G401.6 (cell line): ENCODE measurements around the gene CHRM1.
"Not testable (repeated sequence)": the region's sequence is repeated elsewhere in the genome, so short reads cannot be mapped to it uniquely, and the experiment has no call there.

Source experiments
- FAIRE-seq: peaks from 2 replicates; lab custom pipeline; 2012; peaks lifted over from hg19 to GRCh38; lab: Jason Lieb, UNC

CHRM1 gene

DNA sequence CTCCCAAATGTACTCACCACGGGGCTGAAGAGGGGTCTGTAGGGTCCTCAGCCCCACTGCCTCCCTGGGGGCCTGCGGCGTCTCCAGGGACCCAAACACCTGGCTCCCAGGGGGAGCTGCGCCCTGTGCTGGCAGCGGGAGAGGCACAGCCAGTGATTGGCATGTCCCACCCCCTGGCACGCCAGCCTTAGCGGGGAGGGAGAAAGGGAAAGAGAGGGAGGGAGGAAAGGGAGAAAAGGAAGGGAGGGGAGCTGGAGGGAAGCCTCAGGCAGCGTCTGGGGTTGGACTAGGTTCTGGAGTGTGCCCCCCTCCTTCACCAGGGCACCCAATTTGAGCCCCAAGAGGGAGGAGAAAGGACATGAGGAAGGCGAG is at the start of gene CHRM1:
Gene CHRM1, minus strand, starts transcription at position 163 of the 372 bp plus-strand sequence. CDS start 10,263 bp downstream, outside the sequence.
- no peak for FAIRE-seq

GRCh38 chr11:62965574-62965973 is 44.4 kb upstream of the CHRM1 start:
- FAIRE-seq, result no peak

DNA sequence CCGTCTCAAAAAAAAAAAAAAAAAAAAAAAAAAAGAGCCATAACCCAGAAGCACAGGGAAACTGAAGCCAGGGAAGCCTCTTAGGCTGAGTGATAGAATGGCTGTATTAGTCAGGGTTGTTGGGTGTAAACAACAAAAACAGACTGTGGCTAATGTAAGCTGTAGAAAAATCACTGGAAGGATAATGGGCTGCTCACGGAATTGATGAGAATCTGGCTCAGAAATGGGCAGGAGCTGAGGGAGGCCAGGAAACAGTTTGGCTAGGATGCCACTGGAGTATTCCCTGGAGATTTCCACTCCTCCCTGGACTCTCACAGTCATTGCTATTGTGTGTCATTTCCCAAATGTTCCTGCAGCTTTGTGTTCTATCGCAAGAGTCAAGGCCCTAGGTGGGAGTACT is 41.2 kb upstream of the CHRM1 start:
- FAIRE-seq, result no peak

DNA sequence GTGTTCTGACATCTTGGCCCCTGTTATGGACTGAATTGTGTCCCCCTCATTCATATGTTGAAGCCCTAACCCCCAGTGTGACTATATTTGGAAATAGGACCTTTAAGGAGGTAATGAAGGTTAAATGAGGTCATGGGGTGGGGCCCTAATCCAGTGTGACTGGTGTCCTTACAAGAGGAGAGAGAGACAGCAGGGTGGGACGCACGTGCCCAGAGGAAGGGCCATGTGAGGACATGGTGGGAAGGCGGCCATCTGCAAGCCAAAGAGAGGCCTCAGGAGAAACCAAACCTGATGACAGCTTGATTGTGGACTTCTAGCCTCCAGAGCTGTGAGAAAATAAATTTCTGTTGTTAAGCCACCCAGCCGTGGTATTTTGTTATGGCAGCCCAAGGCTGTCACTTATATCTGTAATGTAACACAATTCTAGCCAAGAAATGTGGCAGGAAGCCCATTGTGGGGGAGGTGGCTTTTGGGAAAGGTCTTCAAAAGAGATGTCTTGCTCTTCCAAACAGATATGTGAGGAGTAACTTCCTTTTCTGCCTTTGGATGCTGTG is 39.9 kb upstream of the CHRM1 start:
- FAIRE-seq, result no peak

- FAIRE-seq, result no peak
Observed at GRCh38 chr11:62959422-62959980, 38.3 kb upstream of the CHRM1 start.

DNA sequence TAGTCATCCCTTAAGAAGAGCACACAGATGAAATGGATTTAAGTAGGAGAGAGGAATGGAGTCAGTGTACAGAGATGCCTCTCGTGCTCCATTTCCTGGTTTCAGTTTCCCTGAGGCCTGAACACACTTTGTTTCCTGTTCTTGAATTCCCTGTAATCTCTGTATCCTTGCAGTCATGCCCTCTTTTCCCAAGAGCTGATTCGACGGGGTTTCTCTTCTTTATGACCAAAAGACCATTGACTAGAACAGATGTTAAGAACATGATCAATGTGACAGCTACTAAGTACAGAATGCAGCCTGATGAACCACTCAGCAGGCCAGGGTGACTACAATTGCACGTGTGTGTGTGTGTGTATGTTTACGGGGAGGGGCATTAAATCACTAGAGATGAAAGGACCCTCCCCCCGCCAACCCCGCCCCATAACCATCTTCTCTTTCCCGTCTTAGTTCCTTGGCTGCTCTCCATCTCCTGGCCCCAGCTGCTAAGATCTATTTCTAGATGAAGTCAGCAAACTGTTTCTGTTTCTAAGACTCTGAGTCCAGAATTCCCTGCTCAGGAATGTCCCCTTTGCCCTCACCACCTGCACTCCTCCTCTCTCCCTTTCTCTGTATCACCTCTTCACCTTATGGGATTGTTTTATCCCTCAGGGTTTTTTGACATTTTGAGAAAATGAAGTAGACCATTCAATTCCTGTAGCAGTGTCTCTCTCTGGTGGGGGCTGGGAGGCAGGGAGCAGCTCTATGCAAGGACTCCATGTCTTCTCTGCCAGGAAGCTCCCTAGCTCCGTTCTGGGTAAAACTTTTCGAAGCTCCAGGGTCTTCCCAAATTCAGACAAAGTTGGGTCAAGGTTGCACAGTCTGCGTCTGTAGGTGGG is 37.6 kb upstream of the CHRM1 start:
- FAIRE-seq, result no peak

DNA sequence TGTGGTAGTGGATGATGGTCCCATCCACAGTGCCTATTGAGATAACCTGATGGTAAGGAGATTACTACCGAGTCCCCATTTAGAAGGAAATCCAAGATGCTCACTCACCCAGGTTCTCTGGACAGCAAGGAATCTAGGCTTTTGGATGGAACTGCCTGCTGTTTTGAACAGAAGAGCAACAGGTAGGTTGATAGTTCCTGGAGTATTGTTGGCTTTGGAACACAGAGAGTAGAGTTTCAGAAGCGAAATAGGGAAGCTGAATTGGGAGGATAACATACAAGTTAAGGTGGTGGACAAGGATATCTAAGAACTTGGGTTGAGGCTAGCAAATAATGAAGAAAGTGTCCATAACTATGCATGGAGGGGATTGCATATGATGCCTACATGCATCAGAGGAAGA is 36.0 kb upstream of the CHRM1 start:
- no peak for FAIRE-seq

DNA sequence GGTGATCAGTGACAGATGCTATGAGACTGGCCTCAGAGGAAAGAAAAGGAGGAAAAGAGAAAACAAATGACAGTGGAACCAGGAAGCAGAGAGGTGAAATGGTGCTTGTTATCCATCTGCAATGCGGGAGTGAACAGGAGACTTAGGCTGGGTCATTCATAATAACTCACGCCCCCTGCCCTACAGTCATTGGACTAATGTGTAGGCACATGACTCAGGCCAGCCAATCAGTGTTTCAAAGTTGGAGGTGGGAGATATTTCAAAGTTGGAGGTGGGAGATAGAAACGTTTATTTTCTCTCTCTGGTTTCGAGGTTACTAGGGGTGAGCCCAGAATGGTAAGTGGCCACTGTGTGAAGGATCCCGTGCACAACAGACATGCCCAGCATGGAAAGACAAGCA is 33.3 kb upstream of the CHRM1 start:
- no peak for FAIRE-seq

DNA sequence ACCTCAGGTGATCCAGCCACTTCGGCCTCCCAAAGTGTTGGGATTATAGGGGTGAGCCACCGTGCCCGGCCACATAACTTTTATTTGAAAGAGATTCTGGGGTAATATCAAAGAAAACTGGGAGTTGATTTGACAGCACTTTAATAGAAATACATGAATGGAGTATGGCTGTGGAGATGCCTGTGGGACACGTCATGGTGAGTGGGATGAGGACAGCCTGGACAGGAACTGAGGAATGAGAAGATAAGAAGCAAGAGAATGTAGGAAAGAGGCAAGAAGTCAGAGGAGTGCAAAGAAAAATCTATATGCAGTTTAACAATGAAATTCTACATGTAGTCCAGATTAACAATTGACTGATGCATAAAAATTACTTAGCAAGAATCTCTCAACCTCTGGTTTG is 32.6 kb upstream of the CHRM1 start:
- no peak for FAIRE-seq

DNA sequence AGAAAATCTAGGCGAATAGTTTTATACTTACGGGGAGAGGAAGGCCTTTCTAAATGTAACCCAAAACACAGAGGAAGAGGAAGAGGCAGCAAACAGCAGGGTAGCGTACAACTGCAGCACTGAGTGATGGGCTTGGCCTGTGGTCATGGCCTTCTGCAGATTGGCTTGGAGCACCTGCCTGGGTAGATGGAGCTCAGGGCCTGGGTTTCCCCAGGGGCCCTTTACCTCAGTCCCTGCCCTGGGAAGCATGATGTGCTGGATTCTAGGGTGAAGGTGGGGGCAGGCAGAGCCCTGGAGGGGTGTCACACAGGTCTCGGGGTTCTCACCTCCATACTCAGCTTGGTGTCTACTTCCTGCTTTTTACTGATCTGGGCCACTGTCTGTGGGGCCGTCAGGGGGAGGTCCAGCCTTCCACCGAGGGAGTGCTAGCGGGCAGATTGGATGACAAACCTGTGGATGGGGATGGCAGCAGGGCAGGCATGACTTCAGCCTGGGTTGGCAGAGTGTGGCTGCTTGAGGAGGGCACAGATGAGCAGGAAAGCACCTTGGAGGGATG is 27.7 kb upstream of the CHRM1 start:
- FAIRE-seq, result no peak

DNA sequence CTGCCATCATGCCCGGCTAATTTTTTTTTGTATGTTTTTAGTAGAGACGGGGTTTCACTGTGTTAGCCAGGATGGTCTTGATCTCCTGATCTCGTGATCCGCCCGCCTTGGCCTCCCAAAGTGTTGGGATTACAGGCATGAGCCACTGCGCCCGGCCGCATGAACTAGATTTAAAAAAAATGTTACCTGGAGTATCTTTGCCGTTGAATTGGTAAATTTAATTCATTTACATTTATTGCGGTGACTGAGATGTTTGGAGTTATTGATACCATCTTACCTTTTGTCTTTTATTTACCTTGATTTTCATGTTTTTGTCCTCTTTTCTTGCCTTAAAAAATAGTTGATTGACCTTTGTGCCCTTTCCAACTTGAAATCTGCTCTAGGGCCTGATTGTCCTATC is 24.4 kb upstream of the CHRM1 start:
- not testable (repeated sequence) for FAIRE-seq

GRCh38 chr11:62937528-62937927 is 16.4 kb upstream of the CHRM1 start:
- FAIRE-seq, result not testable (repeated sequence)

DNA sequence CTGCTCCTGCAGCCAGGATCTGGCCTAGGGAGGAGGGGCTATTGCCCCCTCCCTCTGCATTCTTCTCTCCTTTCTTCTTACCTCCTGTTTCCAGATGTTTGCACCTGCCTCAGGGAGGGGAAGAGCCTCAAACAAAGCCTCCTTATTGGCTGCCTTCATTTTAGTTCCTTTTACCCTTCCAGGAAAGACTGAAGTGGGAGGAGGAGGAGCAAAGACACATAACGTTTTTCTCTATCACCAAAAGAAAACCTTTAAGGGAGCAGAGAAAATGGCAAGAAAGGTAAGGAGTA is 13.3 kb upstream of the CHRM1 start:
- FAIRE-seq, result no peak

DNA sequence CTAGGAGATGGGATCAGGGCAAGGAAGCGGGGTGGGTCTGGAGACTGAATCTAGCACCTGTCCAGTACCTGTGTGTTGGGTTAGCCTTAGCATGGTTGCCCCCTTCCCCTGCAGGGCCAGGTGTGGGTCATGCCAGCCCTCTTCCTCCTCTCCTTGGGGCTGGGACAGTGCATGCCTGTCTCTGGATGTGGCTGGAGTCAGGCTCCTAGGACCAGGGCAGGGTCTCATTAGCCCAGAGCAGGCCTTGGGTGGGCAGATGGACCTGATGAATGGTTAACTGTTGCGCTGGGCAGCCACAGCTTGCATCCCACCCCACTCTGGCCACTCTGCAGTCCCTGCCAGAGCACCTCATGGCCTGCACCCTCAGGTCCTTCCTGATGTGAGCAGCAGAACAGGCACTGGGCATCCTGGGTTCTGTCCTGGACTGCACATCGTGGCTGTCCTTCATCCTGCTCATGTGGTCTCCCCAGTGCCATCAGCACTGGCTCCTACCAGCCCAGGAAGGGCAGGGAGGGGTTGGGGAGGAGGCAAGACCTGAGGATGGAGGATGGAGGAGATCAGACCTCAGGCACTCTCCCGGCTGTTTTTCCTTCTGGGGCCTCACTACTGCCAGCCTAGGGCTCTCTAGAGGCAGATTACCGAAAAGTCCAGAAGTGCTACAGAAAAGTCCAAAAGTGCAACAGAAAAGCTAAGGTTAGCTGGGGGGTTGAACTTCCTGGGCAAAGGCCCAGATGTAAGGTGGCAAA is 12.8 kb upstream of the CHRM1 start:
- FAIRE-seq, result no peak

DNA sequence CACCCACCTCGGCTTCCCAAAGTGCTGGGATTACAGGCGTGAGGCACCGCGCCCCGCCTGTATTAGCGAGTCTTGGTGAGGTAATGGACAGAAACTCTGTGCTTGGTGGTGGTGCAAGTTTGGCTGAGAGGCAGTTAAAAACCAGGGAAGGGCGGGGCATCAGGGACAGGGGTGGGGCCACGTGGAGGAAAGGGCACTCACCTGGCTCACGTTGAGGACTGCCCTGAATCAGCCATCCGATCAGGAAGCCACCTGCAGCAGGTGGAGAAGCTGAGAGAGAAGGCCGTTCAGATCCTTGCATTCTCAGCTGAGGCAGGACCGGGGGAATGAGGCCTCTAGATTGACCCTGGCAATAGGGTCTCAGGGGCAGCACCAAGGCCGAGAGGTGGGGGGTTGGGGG is 12.1 kb upstream of the CHRM1 start:
- FAIRE-seq, result no peak

DNA sequence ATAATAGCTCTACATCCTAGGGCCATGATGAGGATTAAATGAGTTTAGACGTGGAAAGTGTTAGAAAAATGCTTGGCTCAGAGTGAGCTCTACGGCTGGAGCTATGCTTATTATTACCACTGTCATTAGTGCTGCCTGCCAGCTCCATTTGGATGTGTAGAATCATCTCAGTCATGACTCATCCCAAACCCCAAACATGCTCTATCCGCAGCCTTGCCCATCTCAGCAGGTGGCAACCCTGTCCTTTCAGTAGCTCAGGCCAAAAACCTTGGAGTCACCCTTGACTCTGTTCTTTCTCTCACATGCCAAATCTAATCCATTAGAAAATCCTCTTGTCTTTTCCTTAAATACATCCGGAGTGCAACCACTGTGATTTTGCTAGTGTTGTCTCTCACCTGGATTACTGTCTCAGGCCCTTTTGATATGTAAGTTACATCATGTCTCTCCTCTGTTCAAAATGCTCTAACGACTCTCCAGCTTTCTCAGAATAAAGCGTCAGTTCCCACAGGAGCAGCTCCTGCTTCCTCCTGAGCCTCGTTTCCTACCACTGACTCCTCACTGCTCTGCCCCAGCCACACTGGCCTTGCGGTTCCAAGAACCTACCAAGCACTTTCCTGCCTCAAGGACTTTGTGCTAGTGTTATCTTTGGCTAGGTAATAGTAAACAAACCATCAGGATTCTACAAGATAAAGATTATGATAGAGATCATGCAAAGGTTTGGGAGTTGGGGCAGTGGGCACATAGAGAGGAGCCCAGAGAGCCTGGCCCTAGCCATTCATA is 10.5 kb upstream of the CHRM1 start:
- no peak for FAIRE-seq

DNA sequence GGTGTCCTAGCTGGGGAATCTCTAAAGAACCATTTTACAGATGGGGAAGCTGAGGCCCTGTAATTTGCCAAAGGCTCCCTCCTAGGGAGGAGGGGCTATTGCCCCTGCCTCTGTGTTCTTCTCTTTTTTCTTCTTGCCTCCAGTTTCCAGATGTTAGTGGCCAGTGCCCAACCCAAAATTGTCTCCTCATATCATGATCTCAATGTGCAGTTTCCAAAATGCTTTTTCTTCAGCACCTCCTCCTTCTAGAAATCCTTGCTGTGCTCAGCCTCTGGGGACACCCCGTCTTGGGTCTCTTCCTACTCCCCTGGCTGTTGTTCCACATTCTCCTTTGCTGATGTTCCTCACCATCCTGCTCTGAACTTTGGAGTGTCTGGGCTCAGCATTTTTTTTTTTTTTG is 9.5 kb upstream of the CHRM1 start:
- no peak for FAIRE-seq

DNA sequence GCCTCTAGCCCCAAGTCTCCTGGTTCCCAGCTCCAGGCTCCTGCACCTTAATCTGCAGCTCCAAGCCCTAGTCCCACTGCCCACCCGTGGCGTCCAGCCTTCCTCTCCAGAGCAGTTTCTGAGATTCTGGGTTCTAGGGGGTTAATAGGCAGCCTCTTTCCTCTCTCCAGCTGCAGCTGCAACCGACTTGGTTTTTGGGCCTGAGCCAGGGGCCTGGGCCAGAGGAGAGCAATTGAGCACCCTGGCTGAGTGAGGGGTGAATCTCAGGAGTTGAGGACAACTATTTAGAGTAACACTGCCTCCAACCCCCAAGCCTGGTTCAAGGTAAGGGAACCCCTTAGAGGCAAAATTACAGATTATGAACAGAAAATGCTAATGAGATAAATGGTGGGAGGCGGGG is 9.0 kb upstream of the CHRM1 start:
- no peak for FAIRE-seq

- no peak for FAIRE-seq
Observed at GRCh38 chr11:62928011-62928410, 6.8 kb upstream of the CHRM1 start.

DNA sequence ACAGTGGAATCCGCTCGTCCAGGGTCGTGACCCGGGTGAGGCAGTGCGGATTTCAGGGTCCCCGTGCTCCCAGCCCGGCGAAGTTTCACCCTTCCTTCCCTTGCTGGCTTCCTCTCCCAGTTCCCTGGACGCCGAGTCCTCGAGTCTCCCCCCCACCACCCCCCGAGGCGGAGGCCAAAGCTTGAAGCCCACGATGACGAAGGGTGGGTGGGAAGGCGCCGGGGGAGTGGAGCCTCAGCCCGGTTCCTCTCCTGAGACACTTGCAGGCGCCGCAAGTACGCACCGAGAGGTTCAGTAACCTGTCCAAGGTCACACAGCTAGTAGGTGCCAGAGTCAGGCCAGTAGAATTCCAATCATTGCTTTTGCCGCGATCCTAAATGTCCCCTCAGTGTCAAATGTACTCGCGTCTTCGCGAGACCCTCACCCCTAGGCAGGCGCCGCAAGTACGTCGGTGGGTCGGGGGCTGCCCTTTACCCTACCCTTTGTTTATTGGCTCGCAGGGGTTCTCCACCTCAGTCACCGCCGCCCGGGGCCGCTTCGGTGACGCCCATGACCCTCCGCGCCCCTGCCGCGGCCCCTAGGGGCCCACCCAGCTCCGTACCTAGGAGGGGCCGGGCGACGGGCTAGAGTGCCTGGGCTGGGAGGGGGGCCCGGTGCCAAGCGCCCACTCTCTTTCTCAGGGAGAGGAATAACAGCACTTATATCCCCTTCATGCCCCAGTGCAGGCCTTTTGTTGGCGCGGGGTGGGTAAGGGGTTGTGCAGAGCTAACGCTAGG is 5.7 kb upstream of the CHRM1 start:
- no peak for FAIRE-seq
